ENCODE results near the gene C1orf53.

DNA sequence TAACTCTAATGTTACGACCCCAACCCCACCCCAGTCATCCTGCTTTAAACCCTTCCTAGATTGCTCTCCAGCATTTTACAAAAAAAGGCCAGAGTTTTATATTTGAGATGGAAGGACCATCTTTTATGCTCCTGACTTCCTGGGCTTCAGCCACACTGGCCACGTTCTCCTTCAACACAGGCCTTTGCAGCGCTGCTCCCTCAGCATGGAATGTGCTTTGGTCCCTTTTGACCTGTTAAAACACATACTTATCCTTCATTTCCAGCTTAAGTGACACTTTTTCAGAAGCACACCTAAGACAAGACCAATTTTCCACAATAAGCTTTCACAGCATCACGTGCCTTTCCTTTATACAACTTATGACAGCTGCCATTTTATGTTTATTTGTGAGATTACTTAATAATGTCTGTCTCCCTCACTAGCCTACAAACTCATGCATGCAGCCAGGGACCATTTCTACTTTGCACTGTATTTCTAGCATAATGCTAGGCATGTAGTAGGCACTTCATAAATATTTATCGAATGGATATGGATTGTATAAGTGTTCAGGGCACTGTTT lies 49.3 kb downstream of the C1orf53 start:
- TF ChIP-seq MAX (CRISPR knock-in tag; IDR thresholded peaks at IDR 0.05) (no peak), ATF3 (CRISPR knock-in tag; conservative IDR thresholded peaks at IDR 0.05) (no peak), IRF2 (CRISPR knock-in tag; IDR thresholded peaks at IDR 0.05; ENCODE audit: borderline replicate concordance, low read depth) (no peak), SP1 (CRISPR knock-in tag; conservative IDR thresholded peaks at IDR 0.05) (no peak), ZNF232 (CRISPR knock-in tag; IDR thresholded peaks at IDR 0.05) (no peak), PRRX2 (CRISPR knock-in tag; IDR thresholded peaks at IDR 0.05) (no peak)

Measured in WTC11 (cell line).